Activated CD4-positive, alpha-beta T cell treated with anti-CD3 and anti-CD28 coated beads, Interleukin-2, amount 10 ng/mL, durations not matched to agents 7 days and 5 days (primary cell): ENCODE measurements around the gene PRPF31. TPM values are rescaled to one million over a fixed set of nuclear protein-coding genes. Genes with fewer than 3 reads are reported as not detected.
A peak's percentile ranks its signal among the peaks of the same experiment; 100 is the strongest.

Experiments
- CTCF ChIA-PET: fragments of 350-600 bp; sonication (Branson Sonifier 250); formaldehyde crosslinking; loops from one replicate; lab custom pipeline; 2021; ENCODE audit warnings: antibody characterized with exemption; lab: Charles Lee
- POLR2A ChIA-PET: fragments of 350-600 bp; sonication (Branson Sonifier 250); formaldehyde crosslinking; loops from one replicate; lab custom pipeline; 2021; ENCODE audit warnings: antibody characterized with exemption; lab: Charles Lee
- DNase-seq: peaks from one replicate; pipeline ENCODE4 v3.0.0-alpha.2; 2020
- H3K27ac Mint-ChIP-seq: one replicate; pipeline ENCODE4 v1.8.0; 2021; ENCODE audit warnings: mild to moderate bottlenecking, moderate library complexity, mixed read lengths
- H3K27me3 Mint-ChIP-seq: one replicate; pipeline ENCODE4 v1.8.0; 2021; ENCODE audit warnings: mixed read lengths
- H3K36me3 Mint-ChIP-seq: one replicate; pipeline ENCODE4 v1.8.0; 2021; ENCODE audit warnings: low read depth, mixed read lengths
- H3K4me1 Mint-ChIP-seq: one replicate; pipeline ENCODE4 v1.8.0; 2021; ENCODE audit warnings: mixed read lengths
- H3K4me3 Mint-ChIP-seq: one replicate; pipeline ENCODE4 v1.8.0; 2021; ENCODE audit warnings: mild to moderate bottlenecking, moderate library complexity, mixed read lengths
- H3K9me3 Mint-ChIP-seq: one replicate; pipeline ENCODE4 v1.8.0; 2021; ENCODE audit warnings: mixed read lengths
- total RNA-seq, 2 experiments: library from RNA; stranded (reverse); gene quantifications; one replicate each; pipeline ENCODE4 v1.2.3, GENCODE V29; 2021

Gene PRPF31
- total RNA-seq, 2 experiments from 2014 or later, result 74.1 to 83.8 TPM

DNA sequence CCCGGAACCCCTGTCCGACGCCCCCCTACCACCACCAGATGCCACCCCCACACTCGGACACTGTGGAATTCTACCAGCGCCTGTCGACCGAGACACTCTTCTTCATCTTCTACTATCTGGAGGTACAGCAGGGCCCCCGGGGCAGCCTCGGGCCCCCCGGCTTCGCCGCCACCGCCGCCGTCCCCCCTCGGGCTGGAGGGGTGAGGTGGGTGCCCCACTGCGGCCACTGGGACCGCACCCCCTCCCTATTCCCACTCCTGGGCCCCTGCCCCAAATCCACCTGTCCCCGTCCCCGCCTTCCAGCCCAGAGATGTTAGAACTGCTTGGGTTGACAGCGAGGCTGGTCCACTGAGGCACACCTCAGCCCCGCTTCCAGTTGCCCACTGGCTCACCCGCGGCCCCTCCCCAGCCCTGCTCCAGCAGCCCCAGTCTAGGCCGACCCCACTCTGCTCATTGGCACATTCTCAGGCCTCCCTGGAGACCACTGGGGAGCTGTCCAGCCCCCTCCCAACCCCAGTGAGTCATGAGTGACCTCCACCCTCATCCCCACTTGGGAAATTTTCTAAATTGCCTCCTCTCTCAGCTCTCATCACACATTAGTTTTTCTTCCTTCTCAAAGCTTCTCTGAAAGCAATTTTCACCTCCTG lies 37.4 kb downstream of the PRPF31 start:
- Mint-ChIP-seq H3K4me1 (peaks cover 27% of the 10 kb centered on the region), H3K27me3 (no peaks in the 10 kb centered on the region), H3K27ac (peak overlapping the region; percentile 14), H3K4me3 (no peak overlapping the region), H3K9me3 (no peaks in the 10 kb centered on the region), H3K36me3 (peaks cover 65% of the 10 kb centered on the region)
- CTCF ChIA-PET, result no interaction called here
- no peak for DNase-seq
- POLR2A ChIA-PET, result no interaction called here

DNA sequence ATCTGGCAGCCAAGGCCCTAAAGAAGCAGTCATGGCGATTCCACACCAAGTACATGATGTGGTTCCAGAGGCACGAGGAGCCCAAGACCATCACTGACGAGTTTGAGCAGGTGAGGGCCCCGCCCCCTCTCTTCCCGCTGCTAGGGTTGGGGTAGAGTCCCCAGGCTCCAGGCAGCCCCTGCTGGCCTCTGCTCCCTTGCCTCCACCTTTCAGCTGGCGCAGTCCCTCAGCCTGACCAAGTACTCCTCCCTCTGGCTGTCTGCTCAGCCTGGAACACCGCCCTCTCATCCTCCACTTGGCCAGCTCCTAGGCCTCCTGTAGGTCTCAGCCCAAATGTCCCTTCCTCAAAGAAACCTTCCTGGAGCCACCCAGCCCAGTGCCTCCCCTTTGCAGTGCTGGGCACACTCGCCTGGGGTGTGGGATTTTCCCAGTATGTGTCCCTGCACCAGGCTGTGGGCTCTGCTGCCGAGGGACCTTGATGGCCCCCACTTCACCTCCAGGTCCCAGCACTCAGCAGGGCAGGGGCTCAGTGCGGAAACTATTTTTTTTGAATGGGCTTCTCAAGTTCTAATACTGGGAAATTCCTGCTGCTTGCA lies 38.3 kb downstream of the PRPF31 start:
- DNase-seq, result no peak
- no peaks in the 10 kb centered on the region for H3K9me3 Mint-ChIP-seq
- H3K36me3 Mint-ChIP-seq, result peaks cover 68% of the 10 kb centered on the region
- ChIA-PET POLR2A (no interaction called here), CTCF (no interaction called here)
- H3K4me3 Mint-ChIP-seq, result no peak overlapping the region
- H3K4me1 Mint-ChIP-seq, result peaks cover 35% of the 10 kb centered on the region
- H3K27me3 Mint-ChIP-seq, result no peaks in the 10 kb centered on the region
- H3K27ac Mint-ChIP-seq, result peak overlapping the region; percentile 88

DNA sequence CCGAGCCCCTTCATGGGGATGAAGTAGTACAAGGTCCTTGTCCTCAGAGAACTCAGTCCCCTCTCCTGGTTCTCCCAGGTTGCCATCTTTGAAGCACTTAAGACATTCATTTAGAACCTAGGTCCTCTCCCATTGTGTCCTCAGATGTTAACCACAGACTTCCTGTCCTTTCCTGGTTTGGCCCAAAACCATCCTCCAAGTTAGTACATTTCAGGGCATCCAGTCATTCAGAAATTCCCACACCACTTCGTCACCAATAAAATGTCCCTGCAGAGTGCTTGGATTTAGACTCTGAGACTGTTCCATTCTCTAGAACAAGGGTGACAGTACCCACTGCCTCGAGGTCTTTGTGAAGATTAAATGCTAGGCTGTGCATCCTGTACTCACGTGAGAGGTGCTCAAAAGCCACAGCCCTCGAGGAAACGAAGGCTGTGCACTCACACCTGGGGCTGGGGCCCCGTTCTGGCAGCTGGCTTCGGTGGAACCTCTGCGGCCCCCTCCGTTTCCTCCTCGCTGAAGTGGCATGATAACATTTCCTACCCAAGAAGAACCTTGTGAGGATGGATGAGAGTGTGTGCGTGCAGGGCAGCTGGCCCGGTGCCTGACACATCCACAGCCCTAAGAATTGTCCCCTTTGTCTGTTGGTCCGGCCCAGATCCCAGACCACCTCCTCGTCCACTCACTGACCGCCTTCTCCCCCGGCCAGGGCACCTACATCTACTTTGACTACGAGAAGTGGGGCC lies 39.2 kb downstream of the PRPF31 start:
- Mint-ChIP-seq H3K9me3 (no peaks in the 10 kb centered on the region), H3K36me3 (peaks cover 62% of the 10 kb centered on the region), H3K27ac (peak overlapping the region; percentile 88), H3K4me3 (peak overlapping the region; percentile 12), H3K27me3 (no peaks in the 10 kb centered on the region), H3K4me1 (peaks cover 35% of the 10 kb centered on the region)
- ChIA-PET POLR2A (no interaction called here), CTCF (no interaction called here)
- peak; percentile 73 for DNase-seq

DNA sequence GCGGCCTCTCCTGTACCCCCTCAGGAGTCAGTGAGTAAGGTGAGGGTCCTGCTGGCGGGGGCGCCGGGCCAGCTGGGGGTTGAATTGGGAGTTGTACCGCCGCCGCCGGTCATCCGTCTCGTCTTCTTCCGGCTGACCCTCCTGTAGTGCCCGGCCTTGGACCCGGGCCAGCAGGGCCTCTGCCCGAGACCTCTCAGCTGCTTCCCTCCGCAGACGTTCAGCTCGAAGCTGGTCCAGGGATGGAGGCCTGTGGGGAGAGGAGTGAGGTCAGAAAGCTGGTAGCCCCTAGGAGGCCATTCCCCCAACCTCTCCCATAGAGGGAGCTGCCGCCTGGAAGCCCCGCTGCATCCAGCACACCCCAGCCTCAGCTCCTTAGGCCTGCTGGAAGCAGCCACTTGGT lies 40.1 kb downstream of the PRPF31 start:
- Mint-ChIP-seq H3K4me3 (no peak overlapping the region), H3K27me3 (no peaks in the 10 kb centered on the region), H3K9me3 (no peaks in the 10 kb centered on the region), H3K36me3 (peaks cover 59% of the 10 kb centered on the region), H3K27ac (no peak overlapping the region), H3K4me1 (peaks cover 43% of the 10 kb centered on the region)
- DNase-seq, result no peak
- CTCF ChIA-PET, result interaction anchor here (3.0 kb wide), 1 partner anchor 12 kb away, joined by 12 read pairs; no protein-coding TSS in a partner anchor
- POLR2A ChIA-PET, result no interaction called here

DNA sequence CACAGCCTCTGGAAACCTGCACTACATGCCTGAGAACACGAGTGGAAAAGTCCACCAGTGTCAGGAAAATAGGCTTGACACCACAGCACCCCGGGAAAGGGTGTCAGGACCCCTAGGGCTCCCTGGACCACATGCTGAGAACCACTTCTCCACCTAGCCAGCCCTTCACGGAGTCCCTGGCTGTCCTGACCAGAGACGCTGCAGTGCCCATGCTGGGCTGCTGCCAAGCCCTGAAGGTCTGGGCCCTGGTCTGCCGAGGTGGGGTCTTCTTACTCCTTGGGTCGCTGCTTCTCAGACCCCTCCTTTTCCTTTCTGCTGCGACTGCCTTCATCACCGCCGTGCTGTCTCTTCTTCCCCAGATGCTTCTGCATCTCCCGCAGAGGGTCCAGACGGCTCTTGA lies 40.9 kb downstream of the PRPF31 start:
- no peak for DNase-seq
- no peaks in the 10 kb centered on the region for H3K27me3 Mint-ChIP-seq
- no peaks in the 10 kb centered on the region for H3K9me3 Mint-ChIP-seq
- H3K36me3 Mint-ChIP-seq, result peaks cover 54% of the 10 kb centered on the region
- peaks cover 47% of the 10 kb centered on the region for H3K4me1 Mint-ChIP-seq
- POLR2A ChIA-PET, result no interaction called here
- H3K27ac Mint-ChIP-seq, result peak overlapping the region; percentile 46
- CTCF ChIA-PET, result interaction anchor here (3.0 kb wide), 1 partner anchor 12 kb away, joined by 12 read pairs; no protein-coding TSS in a partner anchor
- H3K4me3 Mint-ChIP-seq, result no peak overlapping the region

DNA sequence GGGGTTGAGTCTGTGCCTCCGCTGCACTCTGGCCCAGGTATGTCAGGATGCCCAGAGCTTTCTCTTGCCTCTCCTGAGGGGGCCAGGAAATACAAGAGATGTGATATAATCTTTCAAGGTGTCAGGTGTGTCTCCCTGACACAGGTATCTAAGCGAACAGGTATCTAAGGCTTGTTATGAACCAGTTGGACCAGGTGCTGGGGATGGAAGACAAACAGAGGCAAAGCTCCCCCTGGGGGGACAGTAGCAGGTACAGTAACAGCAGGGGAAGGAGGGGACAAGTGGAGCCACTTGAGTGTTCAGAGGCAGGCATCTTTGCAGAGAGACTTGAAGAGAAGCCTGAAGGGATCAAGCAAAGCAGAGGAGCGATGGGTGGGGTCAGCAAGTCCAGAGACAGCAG lies 41.4 kb downstream of the PRPF31 start:
- Mint-ChIP-seq H3K36me3 (peaks cover 51% of the 10 kb centered on the region), H3K4me1 (peaks cover 50% of the 10 kb centered on the region), H3K27ac (peak overlapping the region; percentile 76), H3K9me3 (no peaks in the 10 kb centered on the region), H3K27me3 (no peaks in the 10 kb centered on the region), H3K4me3 (peak overlapping the region; percentile 32)
- ChIA-PET CTCF (interaction anchor here (3.0 kb wide), 1 partner anchor 13 kb away, joined by 12 read pairs; no protein-coding TSS in a partner anchor), POLR2A (no interaction called here)
- no peak for DNase-seq

DNA sequence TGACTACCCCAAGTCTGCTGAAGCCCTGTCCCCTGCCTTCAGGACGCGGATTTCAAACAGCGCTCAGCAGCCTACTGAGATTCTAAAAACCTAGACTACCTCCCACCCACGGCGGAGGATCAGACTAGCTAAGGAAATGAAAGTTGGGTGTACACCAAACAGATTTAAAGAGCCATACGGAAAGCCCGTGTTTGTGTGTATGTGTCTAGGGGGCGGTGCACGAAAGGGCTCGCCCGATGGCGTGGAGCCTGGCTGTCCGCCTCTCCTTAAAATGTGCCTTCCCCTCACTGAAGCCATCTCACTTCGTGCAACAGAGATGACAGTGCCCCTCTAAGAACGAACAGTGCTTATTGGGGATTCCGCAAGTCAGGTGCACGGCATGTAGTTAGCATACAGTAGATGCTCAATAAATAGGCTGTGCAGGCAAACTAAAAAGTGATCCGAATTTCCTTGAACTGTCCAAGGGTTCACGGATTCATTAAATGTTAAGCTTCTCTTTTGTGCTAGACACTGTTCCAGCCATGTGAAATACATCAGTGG lies 43.3 kb downstream of the PRPF31 start:
- Mint-ChIP-seq H3K27me3 (no peaks in the 10 kb centered on the region), H3K27ac (peak overlapping the region; percentile 99), H3K4me1 (peaks cover 58% of the 10 kb centered on the region), H3K9me3 (no peaks in the 10 kb centered on the region), H3K4me3 (peak overlapping the region; percentile 96), H3K36me3 (peaks cover 39% of the 10 kb centered on the region)
- peak; percentile 46 for DNase-seq
- CTCF ChIA-PET, result interaction anchor here (0.5 to 2.3 kb wide), 6 partner anchors 10 to 47 kb away, joined by 3 to 9 read pairs (median 4); partner anchors contain the start of gene CNOT3
- POLR2A ChIA-PET, result interaction anchor here (0.9 to 1.1 kb wide), 2 partner anchors 22 to 42 kb away, joined by 3 to 7 read pairs; partner anchors contain the start of gene CNOT3

DNA sequence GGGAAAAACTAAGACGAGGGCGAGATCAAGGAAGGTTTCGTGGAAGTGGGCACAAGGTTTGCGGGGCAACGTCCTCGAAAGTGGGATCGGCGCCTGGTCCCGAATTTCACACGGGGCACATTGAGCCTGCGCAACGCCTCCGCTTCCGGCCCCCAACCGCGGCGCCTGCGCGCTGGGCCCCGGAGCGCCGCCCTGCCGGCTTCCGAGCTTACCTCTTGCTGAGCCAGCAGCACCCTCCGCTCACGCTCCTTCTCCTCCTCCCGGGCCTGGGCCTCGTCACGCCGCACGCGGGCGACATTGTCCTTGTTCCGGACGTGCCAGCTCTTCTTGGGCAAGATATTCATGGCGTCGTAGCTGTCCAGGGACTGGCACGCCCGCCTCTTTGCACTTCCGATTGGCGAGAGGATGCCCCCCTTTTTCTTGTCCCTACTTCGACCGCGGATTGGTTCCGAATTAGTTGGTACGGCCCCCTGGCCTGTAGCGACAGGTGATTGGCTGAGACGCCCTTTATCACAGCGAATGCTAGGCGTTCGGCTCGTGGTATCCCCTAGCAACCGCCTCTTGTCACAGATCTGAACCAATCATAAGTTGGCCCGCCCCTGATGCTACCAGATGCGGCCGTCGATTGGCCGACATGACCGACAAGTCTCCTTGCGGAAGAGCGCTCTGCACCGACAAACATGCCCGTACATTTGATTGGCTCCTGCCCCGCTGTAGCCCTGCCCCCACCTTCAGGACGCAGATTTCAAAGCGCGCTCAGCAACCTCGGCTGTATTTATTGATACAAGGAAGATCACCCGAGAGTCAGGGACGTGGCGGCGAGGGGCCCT lies 44.0 kb downstream of the PRPF31 start, which contains the start of gene LENG1:
LENG1 (minus strand) TSS at position 370 of the 830 bp plus-strand sequence; CDS start at position 344, 26 bp downstream.
- Mint-ChIP-seq H3K36me3 (peaks cover 32% of the 10 kb centered on the region), H3K9me3 (no peaks in the 10 kb centered on the region), H3K4me1 (peaks cover 57% of the 10 kb centered on the region), H3K27me3 (no peaks in the 10 kb centered on the region), H3K4me3 (peak within 1 kb of the TSS; percentile 96), H3K27ac (peak within 1 kb of the TSS; percentile 99)
- ChIA-PET POLR2A (interaction anchor here (0.9 to 1.1 kb wide), 2 partner anchors 23 to 42 kb away, joined by 3 to 7 read pairs; partner anchors contain the start of gene CNOT3), CTCF (interaction anchor here (0.5 to 2.3 kb wide), 5 partner anchors 9 to 304 kb away, joined by 3 to 9 read pairs (median 5); partner anchors contain the start of genes CNOT3 and LENG9)
- DNase-seq, result peak; percentile 100

DNA sequence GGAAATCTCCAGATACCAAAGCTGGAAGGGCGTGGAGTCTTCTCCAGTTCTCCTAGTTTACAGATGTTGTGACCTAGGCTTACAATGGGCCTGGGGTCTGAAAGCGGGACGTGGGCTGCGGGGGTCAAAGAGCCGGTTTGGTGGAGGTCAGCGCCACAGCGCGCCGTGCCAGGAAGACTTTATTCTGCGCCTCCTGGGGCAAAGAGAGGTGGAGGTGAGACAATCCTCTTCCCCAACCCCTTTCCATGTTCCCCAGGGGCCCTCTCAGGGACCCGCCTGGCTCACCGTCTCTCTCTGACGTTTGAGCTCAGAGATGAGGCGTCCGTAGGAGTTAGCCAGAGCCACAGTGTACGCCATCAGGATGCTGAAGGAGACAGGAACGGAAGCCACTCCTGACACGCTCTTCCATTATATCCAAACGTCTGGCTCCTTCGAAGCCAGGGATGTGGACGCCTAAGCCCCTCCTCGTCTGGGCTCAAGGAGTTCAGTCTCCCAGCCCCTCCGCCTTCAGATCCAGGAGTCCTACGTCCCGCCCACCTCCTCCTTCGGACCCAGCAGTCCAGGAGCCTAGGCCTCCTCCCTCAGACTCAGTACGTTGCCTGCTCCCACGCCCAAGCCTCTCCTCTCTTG lies 44.7 kb downstream of the PRPF31 start:
- ChIA-PET CTCF (interaction anchor here (0.6 to 2.3 kb wide), 3 partner anchors 8 to 17 kb away, joined by 3 to 9 read pairs (median 4); no protein-coding TSS in a partner anchor), POLR2A (interaction anchor here (0.6 to 1.1 kb wide), 2 partner anchors 23 kb away, joined by 3 to 7 read pairs; partner anchors contain the start of gene CNOT3)
- Mint-ChIP-seq H3K27ac (peak overlapping the region; percentile 99), H3K4me3 (peak overlapping the region; percentile 96), H3K4me1 (peaks cover 53% of the 10 kb centered on the region), H3K36me3 (peaks cover 25% of the 10 kb centered on the region), H3K9me3 (no peaks in the 10 kb centered on the region), H3K27me3 (no peaks in the 10 kb centered on the region)
- DNase-seq, result peak; percentile 21

DNA sequence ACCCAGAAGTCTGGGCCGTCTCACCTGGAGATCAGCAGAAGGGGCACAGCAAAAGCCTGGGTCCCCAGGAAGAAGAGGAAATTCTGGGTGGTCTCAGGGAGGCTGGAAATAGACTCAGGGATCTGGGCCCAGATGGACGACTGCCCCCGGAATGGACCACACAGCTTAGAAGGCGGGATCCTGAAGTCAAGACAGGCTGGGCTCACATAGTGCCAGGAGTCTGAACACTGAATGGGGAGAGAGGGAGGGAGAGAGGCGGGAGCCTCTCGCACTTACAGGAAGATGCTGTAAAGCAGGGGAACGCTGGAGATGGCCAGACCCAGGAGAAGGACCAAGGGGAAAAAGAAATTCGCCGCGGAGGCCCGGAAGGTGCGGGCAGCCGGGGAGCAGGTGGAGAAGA lies 45.3 kb downstream of the PRPF31 start:
- ChIA-PET CTCF (interaction anchor here (0.6 kb wide), 1 partner anchor 9 kb away, joined by 4 read pairs; no protein-coding TSS in a partner anchor), POLR2A (interaction anchor here (0.6 kb wide), 1 partner anchor 24 kb away, joined by 3 read pairs; no protein-coding TSS in a partner anchor)
- Mint-ChIP-seq H3K4me3 (peak overlapping the region; percentile 96), H3K36me3 (peaks cover 23% of the 10 kb centered on the region), H3K27ac (peak overlapping the region; percentile 99), H3K27me3 (no peaks in the 10 kb centered on the region), H3K4me1 (peaks cover 54% of the 10 kb centered on the region), H3K9me3 (no peaks in the 10 kb centered on the region)
- no peak for DNase-seq

DNA sequence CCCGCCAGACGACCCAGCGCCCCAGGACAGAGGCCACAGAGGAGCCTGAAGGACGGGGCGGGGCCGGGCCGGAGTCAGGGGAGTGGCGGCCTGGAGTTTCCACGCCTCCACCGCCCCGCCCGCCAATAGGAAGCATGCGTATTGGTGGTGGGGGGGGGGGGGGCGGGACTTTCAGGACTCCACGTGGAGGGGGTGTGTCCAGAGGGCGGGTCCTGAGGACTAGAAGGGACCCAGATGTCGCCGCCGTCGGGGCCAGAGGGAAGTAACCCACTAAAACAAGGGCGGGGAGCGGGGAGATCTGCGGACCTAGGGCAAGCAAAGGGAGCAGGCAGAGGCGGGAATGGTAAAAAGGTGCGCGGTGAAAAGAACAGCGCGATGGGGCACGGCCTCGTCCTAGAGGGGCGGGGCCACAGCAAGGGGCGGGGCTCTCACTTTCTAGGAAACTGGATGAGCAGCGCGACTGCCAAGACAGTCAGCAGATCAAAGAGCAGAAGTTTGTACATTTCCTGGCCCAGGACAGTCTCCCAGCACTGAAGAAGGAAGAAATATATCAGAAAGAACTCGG lies 46.8 kb downstream of the PRPF31 start:
- peak; percentile 86 for DNase-seq
- CTCF ChIA-PET, result no interaction called here
- Mint-ChIP-seq H3K36me3 (peaks cover 12% of the 10 kb centered on the region), H3K4me1 (peaks cover 48% of the 10 kb centered on the region), H3K9me3 (no peaks in the 10 kb centered on the region), H3K4me3 (peak overlapping the region; percentile 96), H3K27me3 (no peaks in the 10 kb centered on the region), H3K27ac (peak overlapping the region; percentile 91)
- POLR2A ChIA-PET, result no interaction called here
